Mesenchymal stem cell (in vitro differentiated cells and primary cell): ENCODE measurements around the gene DCUN1D2.
"Not testable (repeated sequence)": the region's sequence is repeated elsewhere in the genome, so short reads cannot be mapped to it uniquely, and the experiment has no call there.

Source experiments
- DNase-seq: peaks from one replicate; pipeline ENCODE4 v3.0.0-alpha.2; 2013
- H2AFZ ChIP-seq: one replicate; pipeline ENCODE4 v1.6.1; 2013; ENCODE audit warnings: low read depth, mild to moderate bottlenecking, control low read depth, inconsistent platforms, low read length, moderate library complexity
- H2AK5ac ChIP-seq: 2 replicates; pipeline ENCODE4 v1.6.1; 2013; ENCODE audit warnings: low read length, moderate library complexity, mild to moderate bottlenecking, inconsistent platforms; ENCODE audit not compliant: severe bottlenecking
- H2BK120ac ChIP-seq: one replicate; pipeline ENCODE4 v1.6.1; 2013; ENCODE audit warnings: low read depth, mild to moderate bottlenecking, inconsistent platforms, low read length, moderate library complexity
- H2BK12ac ChIP-seq, 2 experiments: one replicate each; pipeline ENCODE4 v1.6.1; 2013; ENCODE audit warnings: inconsistent platforms in 2 of 2, low read length in 2 of 2, mild to moderate bottlenecking in 2 of 2, moderate library complexity in 2 of 2, control low read depth in 1 of 2
- H2BK15ac ChIP-seq: one replicate; pipeline ENCODE4 v1.6.1; 2013; ENCODE audit warnings: mild to moderate bottlenecking, low read depth, inconsistent platforms; ENCODE audit not compliant: poor library complexity, severe bottlenecking
- H2BK5ac ChIP-seq: 2 replicates; pipeline ENCODE4 v1.6.1; 2013; ENCODE audit warnings: low read depth, mild to moderate bottlenecking, low read length, control low read depth, inconsistent platforms; ENCODE audit not compliant: poor library complexity, severe bottlenecking
- H3K14ac ChIP-seq, 2 experiments: one replicate each; pipeline ENCODE4 v1.6.1; 2013; ENCODE audit warnings: inconsistent platforms in 2 of 2, low read length in 2 of 2, control low read depth in 1 of 2, mild to moderate bottlenecking in 1 of 2, moderate library complexity in 1 of 2
- H3K18ac ChIP-seq, 2 experiments: one replicate each; pipeline ENCODE4 v1.6.1; 2013; ENCODE audit warnings: inconsistent platforms in 2 of 2, low read length in 2 of 2, control low read depth in 1 of 2, low read depth in 1 of 2, mild to moderate bottlenecking in 1 of 2
- H3K23ac ChIP-seq, 2 experiments: one replicate each; pipeline ENCODE4 v1.6.1; 2013; ENCODE audit warnings: inconsistent platforms in 2 of 2, low read length in 2 of 2, mild to moderate bottlenecking in 2 of 2, moderate library complexity in 2 of 2, control low read depth in 1 of 2
- H3K27ac ChIP-seq: 2 replicates; pipeline ENCODE4 v1.5.1; 2013; ENCODE audit warnings: mild to moderate bottlenecking, moderate library complexity, low read length, control low read depth, inconsistent platforms; ENCODE audit not compliant: poor library complexity, severe bottlenecking
- H3K27me3 ChIP-seq, 2 experiments: 2 replicates each; pipeline versions ENCODE4 v1.6.1 to v1.7.0; 2013; ENCODE audit warnings: low read length in 2 of 2, mild to moderate bottlenecking in 2 of 2, moderate library complexity in 2 of 2, control low read depth in 1 of 2, inconsistent platforms in 1 of 2; ENCODE audit not compliant: control insufficient read depth in 1 of 2, insufficient read depth in 1 of 2
- H3K36me3 ChIP-seq, 2 experiments: 2 replicates each; pipeline versions ENCODE4 v1.6.1 to v1.7.0; 2013; ENCODE audit warnings: low read length in 2 of 2, control low read depth in 1 of 2, inconsistent platforms in 1 of 2, low read depth in 1 of 2, mild to moderate bottlenecking in 1 of 2; ENCODE audit not compliant: insufficient read depth in 2 of 2, control insufficient read depth in 1 of 2
- H3K4ac ChIP-seq, 2 experiments: one replicate each; pipeline ENCODE4 v1.6.1; 2013; ENCODE audit warnings: inconsistent platforms in 2 of 2, low read length in 2 of 2, mild to moderate bottlenecking in 2 of 2, moderate library complexity in 2 of 2, control low read depth in 1 of 2, low read depth in 1 of 2
- H3K4me1 ChIP-seq: 2 replicates; pipeline ENCODE4 v1.6.1; 2013; ENCODE audit warnings: low read depth, low read length, control low read depth; ENCODE audit not compliant: control insufficient read depth, insufficient read depth
- H3K4me2 ChIP-seq: 2 replicates; pipeline ENCODE4 v1.6.1; 2013; ENCODE audit warnings: low read length, mild to moderate bottlenecking, inconsistent platforms; ENCODE audit not compliant: poor library complexity, severe bottlenecking
- H3K4me3 ChIP-seq, 2 experiments: 2 replicates each; pipeline versions ENCODE4 v1.5.1 to v1.7.0; 2013; ENCODE audit warnings: low read length in 2 of 2, mild to moderate bottlenecking in 2 of 2, control low read depth in 1 of 2, low read depth in 1 of 2; ENCODE audit not compliant: insufficient read depth in 1 of 2
- H3K79me1 ChIP-seq: replicated peaks from 2 replicates; pipeline ENCODE4 v1.6.1; 2013; ENCODE audit warnings: mild to moderate bottlenecking, control low read depth, low read length, inconsistent platforms; ENCODE audit not compliant: poor library complexity, severe bottlenecking
- H3K9ac ChIP-seq: 2 replicates; pipeline ENCODE4 v1.7.0; 2013; ENCODE audit warnings: mild to moderate bottlenecking, low read length, moderate library complexity
- H3K9me3 ChIP-seq: 2 replicates; pipeline ENCODE4 v1.7.0; 2013; ENCODE audit warnings: mild to moderate bottlenecking, low read length; ENCODE audit not compliant: control insufficient read depth
- H4K8ac ChIP-seq: one replicate; pipeline ENCODE4 v1.6.1; 2013; ENCODE audit warnings: inconsistent platforms, mild to moderate bottlenecking, low read length, moderate library complexity
- H4K91ac ChIP-seq: one replicate; pipeline ENCODE4 v1.6.1; 2013; ENCODE audit warnings: mild to moderate bottlenecking, low read length, inconsistent platforms
- WGBS: methylation state at CpG from one replicate; pipeline ENCODE4 v1.1.7; 2013; ENCODE audit warnings: mixed read lengths; 5-methylcytosine and 5-hydroxymethylcytosine counted together

DCUN1D2 gene

GRCh38 chr13:113474179-113474578 lies 16.3 kb downstream of the DCUN1D2 start:
- no peak overlapping the region for H3K27ac ChIP-seq
- no peak overlapping the region for H3K18ac ChIP-seq
- no peak overlapping the region for H2BK5ac ChIP-seq
- H3K4me2 ChIP-seq = no peak overlapping the region
- H2BK15ac ChIP-seq = no peak overlapping the region
- no peak overlapping the region for H3K9ac ChIP-seq
- H3K79me1 ChIP-seq = peaks cover 27% of the 10 kb centered on the region
- H3K27me3 ChIP-seq = no peaks in the 10 kb centered on the region
- no peak overlapping the region for H2AFZ ChIP-seq
- H4K8ac ChIP-seq = peak overlapping the region; percentile 19
- H3K4me1 ChIP-seq = peaks cover 2% of the 10 kb centered on the region
- H3K9me3 ChIP-seq = no peaks in the 10 kb centered on the region
- no peak overlapping the region for H2BK120ac ChIP-seq
- H3K36me3 ChIP-seq = peaks cover 39 to 82% of the 10 kb centered on the region in 2 experiments
- H3K23ac ChIP-seq = no peak overlapping the region
- no peak overlapping the region for H2AK5ac ChIP-seq
- H3K4ac ChIP-seq = no peak overlapping the region
- 82% methylated on average over 7 of the region's 10 CpGs for WGBS
- H3K14ac ChIP-seq = no peak overlapping the region
- no peak overlapping the region for H4K91ac ChIP-seq
- H2BK12ac ChIP-seq = no peak overlapping the region
- H3K4me3 ChIP-seq = no peak overlapping the region
- peak; percentile 76 for DNase-seq

DNA sequence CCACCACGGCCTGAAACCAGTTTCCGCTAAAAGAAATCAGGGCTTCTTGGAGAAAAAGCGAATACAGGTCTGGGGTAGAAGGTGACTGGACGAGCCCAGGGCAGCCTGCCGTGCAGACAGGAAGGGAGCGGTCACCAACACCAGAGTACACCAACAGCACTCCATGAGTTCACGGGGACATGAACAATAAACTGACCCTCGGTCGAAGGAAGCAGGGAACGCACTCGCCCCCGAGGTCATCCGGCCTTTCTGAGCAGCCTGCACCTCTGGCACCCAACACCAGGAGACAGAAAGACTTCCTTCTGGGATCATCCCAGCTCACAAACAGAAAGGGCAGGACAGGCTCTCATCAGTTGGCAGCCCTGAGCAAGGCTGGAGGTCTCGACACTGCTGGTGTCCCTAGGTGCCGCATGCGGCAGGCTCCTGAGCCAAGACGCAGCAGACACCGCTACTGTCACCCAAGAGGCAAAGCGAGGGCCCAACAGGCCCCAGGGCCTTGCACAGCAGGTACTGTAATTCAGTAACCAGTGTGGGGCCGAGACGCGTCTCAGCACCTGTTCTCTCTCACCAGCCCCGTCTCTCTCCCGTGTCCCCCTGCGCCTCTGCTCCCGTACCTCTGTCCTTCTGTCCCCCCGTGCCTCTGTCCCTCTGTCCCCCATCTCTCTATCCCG lies 18.0 kb downstream of the DCUN1D2 start:
- no peak overlapping the region for H3K23ac ChIP-seq
- H3K4me2 ChIP-seq = no peak overlapping the region
- no peak overlapping the region for H2BK15ac ChIP-seq
- H4K8ac ChIP-seq = no peak overlapping the region
- no peak overlapping the region for H4K91ac ChIP-seq
- no peaks in the 10 kb centered on the region for H3K27me3 ChIP-seq
- peaks cover 35% of the 10 kb centered on the region for H3K79me1 ChIP-seq
- no peak overlapping the region for H2BK5ac ChIP-seq
- 98% methylated on average over 28 of the region's 28 CpGs for WGBS
- no peak overlapping the region for H3K4ac ChIP-seq
- H3K9ac ChIP-seq = no peak overlapping the region
- no peak overlapping the region for H3K4me3 ChIP-seq
- peaks cover 48 to 73% of the 10 kb centered on the region in 2 experiments for H3K36me3 ChIP-seq
- H2AFZ ChIP-seq = no peak overlapping the region
- no peak for DNase-seq
- H2BK120ac ChIP-seq = no peak overlapping the region
- peaks cover 4% of the 10 kb centered on the region for H3K4me1 ChIP-seq
- H3K27ac ChIP-seq = no peak overlapping the region
- H3K9me3 ChIP-seq = no peaks in the 10 kb centered on the region
- H3K14ac ChIP-seq = no peak overlapping the region
- no peak overlapping the region for H2BK12ac ChIP-seq
- H2AK5ac ChIP-seq = no peak overlapping the region
- no peak overlapping the region for H3K18ac ChIP-seq

- H2BK5ac ChIP-seq = no peak overlapping the region
- WGBS = 97% methylated on average over 10 of the region's 11 CpGs
- H3K79me1 ChIP-seq = peaks cover 38% of the 10 kb centered on the region
- no peak overlapping the region for H2BK120ac ChIP-seq
- no peak for DNase-seq
- H3K27ac ChIP-seq = no peak overlapping the region
- H2AK5ac ChIP-seq = no peak overlapping the region
- H3K4me3 ChIP-seq = no peak overlapping the region
- H3K23ac ChIP-seq = no peak overlapping the region
- H3K9ac ChIP-seq = no peak overlapping the region
- no peak overlapping the region for H3K4me2 ChIP-seq
- H2AFZ ChIP-seq = no peak overlapping the region
- H3K18ac ChIP-seq = no peak overlapping the region
- H4K91ac ChIP-seq = no peak overlapping the region
- H4K8ac ChIP-seq = no peak overlapping the region
- no peak overlapping the region for H2BK12ac ChIP-seq
- no peak overlapping the region for H2BK15ac ChIP-seq
- H3K14ac ChIP-seq = no peak overlapping the region
- no peak overlapping the region for H3K4ac ChIP-seq
- no peaks in the 10 kb centered on the region for H3K27me3 ChIP-seq
- H3K36me3 ChIP-seq = peaks cover 48 to 72% of the 10 kb centered on the region in 2 experiments
- H3K9me3 ChIP-seq = no peaks in the 10 kb centered on the region
- H3K4me1 ChIP-seq = peaks cover 4% of the 10 kb centered on the region
These were observed 18.7 kb downstream of the DCUN1D2 start for GRCh38 chr13:113471844-113472243.

DNA sequence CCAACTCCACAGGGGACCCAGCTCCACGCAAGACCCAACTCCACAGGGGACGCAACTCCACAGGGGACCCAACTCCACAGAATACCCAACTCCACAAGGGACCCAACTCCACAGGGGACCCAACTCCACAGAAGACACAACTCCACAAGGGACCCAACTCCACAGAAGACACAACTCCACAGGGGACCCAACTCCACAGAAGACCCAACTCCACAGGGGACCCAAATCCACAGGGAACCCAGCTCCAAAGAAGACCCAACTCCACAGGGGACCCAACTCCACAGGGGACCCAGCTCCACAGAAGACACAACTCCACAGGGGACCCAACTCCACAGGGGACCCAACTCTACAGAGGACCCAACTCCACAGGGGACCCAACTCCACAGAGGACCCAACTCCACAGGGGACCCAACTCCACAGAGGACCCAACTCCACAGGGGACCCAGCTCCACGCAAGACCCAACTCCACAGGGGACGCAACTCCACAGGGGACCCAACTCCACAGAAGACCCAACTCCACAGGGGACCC lies 19.8 kb downstream of the DCUN1D2 start:
- H3K18ac ChIP-seq, H3K4me3 ChIP-seq, H4K8ac ChIP-seq, H3K14ac ChIP-seq, H4K91ac ChIP-seq, H3K4ac ChIP-seq, H2BK5ac ChIP-seq, H3K4me1 ChIP-seq, H3K27ac ChIP-seq, H2AK5ac ChIP-seq, H3K4me2 ChIP-seq, H3K27me3 ChIP-seq, H2AFZ ChIP-seq, H2BK15ac ChIP-seq, H3K23ac ChIP-seq, H2BK120ac ChIP-seq, H2BK12ac ChIP-seq, H3K9me3 ChIP-seq, DNase-seq, H3K9ac ChIP-seq: not testable (repeated sequence)
- Histone ChIP-seq H3K36me3 (peaks cover 43 to 69% of the 10 kb centered on the region in 2 experiments), H3K79me1 (peaks cover 40% of the 10 kb centered on the region)
- 93% methylated on average over 4 of the region's 4 CpGs for WGBS
